Measurements from ENCODE around the gene MBD3L2B. TPM values are rescaled to one million over a fixed set of nuclear protein-coding genes. Genes with fewer than 3 reads are reported as not detected.
A peak's percentile ranks its signal among the peaks of the same experiment; 100 is the strongest.
"Not testable (repeated sequence)": the region's sequence is repeated elsewhere in the genome, so short reads cannot be mapped to it uniquely, and the experiment has no call there.

The MBD3L2B gene
- total RNA-seq: not detected
- polyA plus RNA-seq: not detected
- total RNA-seq: 0 reads per million in 6 experiments

DNA sequence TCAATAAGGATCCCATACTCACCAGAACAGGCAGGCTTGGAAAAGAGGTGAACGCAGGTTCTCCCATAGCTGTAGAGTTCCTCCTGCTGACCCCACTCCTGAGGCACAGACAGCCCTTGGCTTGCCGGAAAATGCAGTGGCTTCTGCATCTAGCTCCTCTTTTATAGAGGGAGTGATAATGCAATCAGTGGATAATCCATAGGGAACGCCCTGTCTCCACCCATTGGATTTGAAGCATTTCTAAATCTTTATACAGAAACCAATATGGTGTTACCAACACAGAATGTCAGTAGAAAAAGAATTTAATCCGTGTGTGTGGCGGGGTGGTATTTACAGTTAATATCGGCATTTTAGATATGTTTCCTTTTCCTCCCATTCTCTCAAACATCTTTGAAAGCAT, at the start of gene MBD3L2B:
TSS of gene MBD3L2B (minus strand) at position 101 of the 400 bp plus-strand sequence. CDS start at position 67, 34 bp downstream.
- H3K27me3 Mint-ChIP-seq, DNase-seq, H3K4me1 Mint-ChIP-seq, POLR2A ChIA-PET, H3K36me3 Mint-ChIP-seq, H3K9me3 Mint-ChIP-seq, ATAC-seq, H3K4me3 Mint-ChIP-seq, H3K27ac Mint-ChIP-seq: not testable (repeated sequence)

DNA sequence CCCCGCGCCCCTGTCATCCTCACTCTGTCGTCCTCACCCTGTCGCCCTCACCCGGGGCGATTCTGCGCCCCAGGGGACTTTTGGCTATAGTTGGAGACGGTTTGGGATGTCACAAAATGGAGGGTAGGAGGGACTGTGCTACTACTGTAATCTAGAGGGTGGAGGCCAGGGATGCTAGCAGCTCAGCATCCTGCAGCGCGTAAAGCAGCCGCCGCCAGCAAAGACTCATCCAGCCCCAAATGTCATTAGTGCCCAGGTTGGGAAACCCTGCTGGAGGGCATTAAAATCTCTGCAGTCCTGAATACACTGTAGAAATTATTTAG, 48.6 kb upstream of the MBD3L2B start:
- DNase-seq: peak in 1 of 10 donors; percentile 9
- Mint-ChIP-seq H3K27me3 (no peaks in the 10 kb centered on the region), H3K4me3 (peak overlapping the region; percentile 87 to 98 (median 96)), H3K27ac (peak overlapping the region; percentile 82 to 97 (median 96)), H3K36me3 (peaks cover 6 to 42% (median 18%) of the 10 kb centered on the region in 3 donors), H3K4me1 (peaks cover 11 to 31% (median 23%) of the 10 kb centered on the region in 4 donors), H3K9me3 (peaks cover 0 to 10% (median 0%) of the 10 kb centered on the region in 9 donors)
- ATAC-seq: peak; percentile 16 to 34
- POLR2A ChIA-PET: interaction anchor here (0.7 to 2.3 kb wide), 17 partner anchors 8 to 1357 kb away, joined by 3 to 50 read pairs (median 6); partner anchors contain the start of genes ALKBH7, ARHGEF18, CLPP and KHSRP

DNA sequence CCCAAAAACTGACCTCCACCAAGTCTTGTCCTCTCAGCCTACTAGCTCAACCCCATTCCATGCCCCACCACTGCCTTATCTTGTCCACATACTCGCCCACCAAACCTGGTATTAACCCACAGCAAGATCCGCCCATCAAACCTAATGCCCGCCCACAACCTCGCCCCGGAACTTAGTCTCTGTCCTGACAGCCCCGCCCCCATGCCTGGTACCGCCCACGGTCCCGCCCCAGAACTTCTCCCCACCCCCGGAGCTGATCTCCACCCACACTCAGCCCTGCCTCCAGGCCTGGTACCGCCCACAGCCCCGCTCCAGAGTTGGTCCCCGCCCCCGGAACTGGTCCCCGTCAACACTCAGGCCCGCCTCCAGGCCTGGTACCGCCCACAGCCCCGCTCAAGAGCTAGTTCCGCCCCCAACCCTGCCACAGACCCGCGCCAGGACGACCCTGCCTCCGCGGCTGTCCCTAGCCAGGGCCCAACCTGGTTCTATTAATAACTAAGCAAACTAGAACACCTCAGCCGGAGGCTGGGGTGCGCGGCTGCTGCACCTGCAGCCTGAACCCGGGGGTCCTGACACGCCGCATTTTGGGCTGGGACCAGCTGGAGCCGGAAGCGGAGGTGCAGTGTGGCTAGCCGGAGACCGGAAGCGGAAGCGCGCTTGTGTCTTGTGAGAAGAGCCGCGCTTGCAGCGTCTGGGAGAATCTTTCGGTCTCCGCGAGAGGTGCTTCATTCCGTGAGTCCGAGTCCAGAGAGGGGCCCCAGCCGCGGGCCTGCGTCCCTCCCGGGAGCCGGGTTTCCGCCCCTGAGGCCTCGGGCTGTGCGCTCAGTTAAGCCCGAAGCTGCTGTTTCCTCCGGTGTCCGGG, 48.0 kb upstream of the MBD3L2B start, which contains the start of gene ZNF557:
TSS of gene ZNF557 (plus strand) at position 662 of the 862 bp plus-strand sequence. CDS start 5,372 bp downstream, outside the sequence.
- ATAC-seq (peak; percentile 93 to 95), DNase-seq (peak; percentile 98 to 100 (median 99))
- Mint-ChIP-seq H3K36me3 (peaks cover 6 to 37% (median 15%) of the 10 kb centered on the region in 3 donors), H3K4me3 (peak within 1 kb of the TSS; percentile 87 to 98 (median 96)), H3K9me3 (peaks cover 0 to 7% (median 0%) of the 10 kb centered on the region in 9 donors), H3K4me1 (peaks cover 9 to 29% (median 23%) of the 10 kb centered on the region in 4 donors), H3K27ac (peak within 1 kb of the TSS; percentile 82 to 97 (median 96)), H3K27me3 (no peaks in the 10 kb centered on the region)
- POLR2A ChIA-PET: interaction anchor here (0.5 to 2.3 kb wide), 18 partner anchors 9 to 834 kb away, joined by 3 to 50 read pairs (median 6); partner anchors contain the start of genes ALKBH7, ARHGEF18, CLPP and KHSRP

DNA sequence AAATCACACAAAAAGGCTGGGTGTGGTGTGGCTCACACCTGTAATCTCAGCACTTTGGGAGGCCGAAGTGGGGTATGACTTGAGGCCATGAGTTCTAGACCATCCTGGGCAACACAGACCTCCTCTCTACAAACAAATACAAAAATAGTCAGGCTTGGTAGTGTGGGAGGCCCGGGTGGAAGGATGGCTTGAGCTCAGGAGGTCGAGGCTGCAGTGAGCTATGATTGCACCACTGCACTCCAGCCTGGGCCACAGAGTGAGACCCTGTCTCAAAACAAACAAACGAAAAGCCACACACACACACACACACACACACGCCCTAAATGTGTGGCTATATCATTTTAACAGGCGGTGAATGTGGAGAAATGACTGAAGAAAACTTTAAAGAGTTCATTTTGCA, 47.4 kb upstream of the MBD3L2B start:
- no peaks in the 10 kb centered on the region for H3K27me3 Mint-ChIP-seq
- peaks cover 6 to 30% (median 11%) of the 10 kb centered on the region in 3 donors for H3K36me3 Mint-ChIP-seq
- H3K27ac Mint-ChIP-seq: peak overlapping the region; percentile 82 to 97 (median 96)
- DNase-seq: no peak
- H3K4me1 Mint-ChIP-seq: peaks cover 9 to 26% (median 22%) of the 10 kb centered on the region in 4 donors
- no peak for ATAC-seq
- H3K4me3 Mint-ChIP-seq: peak overlapping the region; percentile 87 to 98 (median 96)
- peaks cover 0 to 2% (median 0%) of the 10 kb centered on the region in 9 donors for H3K9me3 Mint-ChIP-seq
- POLR2A ChIA-PET: interaction anchor here (0.5 to 2.3 kb wide), 12 partner anchors 15 to 707 kb away, joined by 3 to 50 read pairs (median 6); partner anchors contain the start of genes ALKBH7, ARHGEF18, CLPP and KHSRP

DNA sequence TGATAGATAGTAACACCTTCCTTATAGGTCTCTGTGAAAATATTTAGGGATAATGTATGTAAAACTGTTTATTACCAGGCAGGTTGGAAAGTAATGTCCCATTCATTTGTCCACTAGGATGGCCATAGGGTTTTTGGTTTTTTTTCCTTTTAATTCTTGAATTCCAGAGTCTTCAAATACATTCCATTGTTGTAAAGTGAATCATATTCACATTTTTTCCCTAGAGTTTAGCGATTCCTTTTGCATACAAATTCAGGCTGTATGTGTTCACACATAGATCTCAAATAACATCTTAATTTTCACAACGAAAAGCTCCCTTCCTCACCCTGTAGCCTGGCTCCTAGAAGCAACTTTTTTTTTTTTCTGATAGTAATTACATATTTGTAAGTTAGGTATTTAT, 46.5 kb upstream of the MBD3L2B start:
- Mint-ChIP-seq H3K27me3 (no peaks in the 10 kb centered on the region), H3K36me3 (peaks cover 5 to 26% (median 5%) of the 10 kb centered on the region in 3 donors), H3K9me3 (peaks cover 0 to 2% (median 0%) of the 10 kb centered on the region in 9 donors), H3K4me3 (peak overlapping the region in 1 of 10 donors; percentile 36), H3K27ac (peak overlapping the region in 1 of 10 donors; percentile 61), H3K4me1 (peaks cover 9 to 25% (median 21%) of the 10 kb centered on the region in 4 donors)
- ATAC-seq (no peak), DNase-seq (no peak)
- POLR2A ChIA-PET: interaction anchor here (0.6 kb wide), 1 partner anchor 115 kb away, joined by 4 read pairs; no protein-coding TSS in a partner anchor

DNA sequence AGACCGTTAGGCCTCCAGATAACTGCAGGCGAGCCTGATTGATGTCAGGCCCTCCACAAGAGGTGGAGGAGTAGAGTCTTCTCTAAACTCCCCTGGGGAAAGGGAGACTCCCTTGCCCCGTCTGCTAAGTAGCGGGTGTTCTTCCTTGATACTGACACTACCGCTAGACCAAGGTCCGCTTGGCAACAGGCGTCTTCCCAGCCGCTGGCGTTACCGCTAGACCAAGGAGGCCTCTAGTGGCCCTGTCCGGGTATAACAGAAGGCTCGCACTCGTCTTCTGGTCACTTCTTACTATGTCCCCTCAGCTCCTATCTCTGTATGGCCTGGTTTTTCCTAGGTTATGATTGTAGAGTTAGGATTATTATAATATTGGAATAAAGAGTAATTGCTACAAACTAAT, 45.9 kb upstream of the MBD3L2B start:
- peaks cover 4 to 19% (median 15%) of the 10 kb centered on the region in 4 donors for H3K4me1 Mint-ChIP-seq
- DNase-seq, H3K9me3 Mint-ChIP-seq, ATAC-seq, H3K27ac Mint-ChIP-seq, POLR2A ChIA-PET, H3K27me3 Mint-ChIP-seq, H3K4me3 Mint-ChIP-seq: not testable (repeated sequence)
- H3K36me3 Mint-ChIP-seq: peaks cover 0 to 20% (median 0%) of the 10 kb centered on the region in 3 donors

DNA sequence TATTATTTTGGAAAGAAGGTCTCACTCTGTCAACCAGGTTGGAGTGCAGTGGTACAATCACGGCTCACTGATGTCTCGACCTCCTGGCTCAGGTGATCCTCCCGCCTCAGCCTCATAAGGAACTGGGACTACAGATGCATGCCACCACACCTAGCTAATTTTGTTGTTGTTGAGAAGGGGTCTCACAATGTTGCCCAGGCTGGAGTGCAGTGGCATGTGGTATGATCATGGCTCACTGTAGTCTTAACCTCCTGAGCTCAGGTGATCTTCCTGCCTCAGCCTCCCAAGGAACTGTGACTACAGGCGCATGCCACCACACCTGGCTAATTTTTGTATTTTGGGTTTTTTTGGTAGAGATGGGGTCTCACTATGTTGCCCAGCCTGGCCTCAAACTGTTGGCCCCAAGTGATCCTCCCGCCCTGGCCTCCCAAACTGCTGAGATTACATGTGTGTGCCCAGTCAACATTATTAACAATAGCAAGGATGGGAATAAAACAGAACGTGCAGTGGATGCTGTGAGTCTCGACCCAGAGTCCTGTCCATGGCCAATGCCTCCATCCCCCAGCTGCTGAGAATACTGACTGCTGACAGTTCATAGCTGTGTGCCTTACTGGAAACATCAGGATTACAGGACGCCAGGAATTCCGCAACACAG, 42.7 kb upstream of the MBD3L2B start:
- no peaks in the 10 kb centered on the region for H3K36me3 Mint-ChIP-seq
- peak; percentile 28 to 40 for ATAC-seq
- no peak overlapping the region for H3K4me3 Mint-ChIP-seq
- H3K9me3 Mint-ChIP-seq: peaks cover 0 to 2% (median 0%) of the 10 kb centered on the region in 9 donors
- no peak overlapping the region for H3K27ac Mint-ChIP-seq
- POLR2A ChIA-PET: no interaction called here
- peak in 1 of 10 donors; percentile 58 for DNase-seq
- H3K27me3 Mint-ChIP-seq: no peaks in the 10 kb centered on the region
- peaks cover 2 to 6% (median 2%) of the 10 kb centered on the region in 4 donors for H3K4me1 Mint-ChIP-seq

DNA sequence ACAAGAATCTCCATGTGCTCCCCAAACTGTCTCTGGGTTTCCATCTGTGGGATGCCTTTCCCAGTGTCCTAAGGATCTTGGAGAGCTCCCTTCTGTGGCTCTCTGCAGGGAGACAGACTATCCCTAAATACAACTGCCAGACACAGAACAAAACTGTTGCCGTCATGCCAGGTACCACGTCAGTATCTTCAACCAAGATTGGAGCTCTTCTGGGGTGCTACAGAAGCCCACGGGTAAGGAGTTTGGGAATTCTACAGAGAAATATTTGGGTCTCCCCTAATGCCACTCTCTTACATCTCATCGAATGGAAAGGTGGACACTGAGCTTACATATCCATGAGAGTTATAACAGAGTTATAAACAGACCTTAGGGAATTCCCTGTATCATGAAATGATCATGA, 42.1 kb upstream of the MBD3L2B start:
- H3K36me3 Mint-ChIP-seq: no peaks in the 10 kb centered on the region
- peaks cover 0 to under 1% (median 0%) of the 10 kb centered on the region in 4 donors for H3K4me1 Mint-ChIP-seq
- ATAC-seq (peak in 1 of 2 donors; percentile 7), DNase-seq (peak in 1 of 10 donors; percentile 19)
- H3K4me3 Mint-ChIP-seq: no peak overlapping the region
- POLR2A ChIA-PET: no interaction called here
- H3K27me3 Mint-ChIP-seq: no peaks in the 10 kb centered on the region
- H3K27ac Mint-ChIP-seq: no peak overlapping the region
- H3K9me3 Mint-ChIP-seq: peaks cover 0 to 2% (median 0%) of the 10 kb centered on the region in 9 donors

DNA sequence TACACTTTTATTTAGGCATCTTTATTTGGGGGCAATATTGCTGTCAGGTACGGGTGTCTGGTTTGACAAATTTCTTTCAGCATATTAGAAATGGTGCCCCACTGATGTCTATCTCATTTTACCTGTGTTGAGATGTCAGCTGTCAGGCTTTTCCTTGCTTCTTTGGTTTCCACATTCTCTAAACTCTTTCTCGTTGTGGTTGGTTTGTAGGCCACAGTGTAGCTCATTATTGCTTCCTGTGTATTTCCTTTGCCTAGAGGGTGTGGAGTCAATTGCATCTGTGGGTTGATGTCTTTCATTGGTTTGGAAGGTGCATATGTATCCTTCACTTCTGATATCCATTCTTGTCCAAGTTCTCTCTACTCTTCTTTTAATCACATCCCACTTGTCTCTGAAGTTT, 38.7 kb upstream of the MBD3L2B start:
- not testable (repeated sequence) for H3K9me3 Mint-ChIP-seq

DNA sequence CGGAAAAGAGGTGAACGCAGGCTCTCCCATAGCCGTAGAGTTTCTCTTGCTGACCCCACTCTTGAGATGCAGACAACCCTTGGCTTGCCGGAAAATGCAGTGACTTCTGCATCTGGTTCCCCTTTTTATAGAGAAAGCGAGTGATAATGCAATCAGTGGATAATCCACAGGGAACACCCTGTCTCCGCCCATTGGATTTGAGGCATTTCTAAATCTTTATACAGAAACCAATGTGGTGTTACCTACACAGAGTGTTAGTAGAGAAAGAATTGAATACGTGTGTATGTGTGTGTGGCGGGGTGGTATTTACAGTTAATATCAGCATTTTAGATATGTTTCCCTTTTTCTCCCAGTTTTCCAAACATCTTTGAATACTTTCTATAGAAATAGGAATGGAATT, 37.3 kb upstream of the MBD3L2B start, which contains the start of gene MBD3L3:
TSS of gene MBD3L3 (minus strand) at position 101 of the 400 bp plus-strand sequence. CDS start at position 30, 71 bp downstream.
- H3K36me3 Mint-ChIP-seq, H3K4me1 Mint-ChIP-seq, ATAC-seq, H3K9me3 Mint-ChIP-seq, DNase-seq, POLR2A ChIA-PET, H3K4me3 Mint-ChIP-seq, H3K27me3 Mint-ChIP-seq, H3K27ac Mint-ChIP-seq: not testable (repeated sequence)

More for the DNA sequence above, 38.7 kb upstream of the MBD3L2B start:
- H3K4me3 Mint-ChIP-seq, H3K36me3 Mint-ChIP-seq, H3K4me1 Mint-ChIP-seq, H3K27ac Mint-ChIP-seq, POLR2A ChIA-PET, H3K27me3 Mint-ChIP-seq: not testable (repeated sequence)
- DNase-seq (peak in 2 of 10 donors; percentile 32 to 35), ATAC-seq (peak in 1 of 2 donors; percentile 81)

DNA sequence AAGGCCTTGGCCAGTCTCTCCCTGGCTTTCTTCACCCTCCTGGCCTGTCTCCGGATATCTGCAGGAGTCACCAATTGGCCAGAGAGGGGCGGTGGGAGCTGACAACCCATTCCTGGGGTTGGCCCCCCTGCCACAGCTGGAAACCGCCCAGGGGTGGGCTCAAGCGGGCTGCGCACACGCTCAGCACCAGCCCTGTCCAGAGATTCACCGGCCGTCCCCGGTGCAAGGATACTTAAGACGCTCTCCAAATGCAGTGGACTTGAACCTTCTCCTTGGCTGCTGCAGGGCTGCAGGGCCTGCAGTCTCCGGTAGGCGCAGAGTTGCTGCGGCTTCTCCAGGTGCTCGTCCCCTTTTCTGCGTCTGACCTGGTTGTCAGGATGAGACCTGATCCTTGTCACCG, 35.1 kb upstream of the MBD3L2B start:
- H3K27ac Mint-ChIP-seq, H3K27me3 Mint-ChIP-seq, ATAC-seq, H3K9me3 Mint-ChIP-seq, H3K4me1 Mint-ChIP-seq, H3K36me3 Mint-ChIP-seq, DNase-seq, H3K4me3 Mint-ChIP-seq, POLR2A ChIA-PET: not testable (repeated sequence)

DNA sequence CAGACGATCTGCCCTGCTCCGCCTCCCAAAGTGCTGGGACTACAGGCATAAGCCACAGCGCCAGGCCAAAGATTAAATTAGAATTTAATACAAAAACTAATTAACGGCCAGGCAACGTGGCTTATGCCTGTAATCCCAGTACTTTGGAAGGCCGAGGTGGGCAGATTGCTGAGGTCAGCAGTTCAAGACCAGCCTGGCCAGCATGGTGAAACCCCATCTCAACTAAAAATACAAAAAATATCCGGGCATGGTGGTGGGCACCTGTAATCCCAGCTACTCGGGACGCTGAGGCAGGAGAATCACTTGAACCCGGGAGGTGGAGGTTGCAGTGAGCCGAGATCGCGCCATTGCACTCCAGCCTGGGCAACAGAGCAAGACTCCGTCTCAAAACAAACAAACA, 34.4 kb upstream of the MBD3L2B start:
- H3K36me3 Mint-ChIP-seq, H3K27ac Mint-ChIP-seq, ATAC-seq, H3K4me1 Mint-ChIP-seq, H3K9me3 Mint-ChIP-seq, POLR2A ChIA-PET, H3K4me3 Mint-ChIP-seq, DNase-seq, H3K27me3 Mint-ChIP-seq: not testable (repeated sequence)
